AG09309 (cell line): Measurements from ENCODE around the gene NMU.

ENCODE experiments used
- DNase-seq: peaks from one replicate; pipeline ENCODE4 v3.0.0-alpha.2; 2010; ENCODE audit warnings: low read depth
- H3K4me3 ChIP-seq: 2 replicates; pipeline ENCODE4 v1.5.1; 2011; ENCODE audit warnings: mild to moderate bottlenecking, low read depth, low read length, moderate library complexity; ENCODE audit not compliant: control insufficient read depth
- TF ChIP-seq, protein P1 (sequence below): IDR thresholded peaks from 2 replicates; pipeline ENCODE4 v1.5.1; 2011; ENCODE audit warnings: mild to moderate bottlenecking, low read depth, low read length, inconsistent platforms; ENCODE audit not compliant: insufficient read depth, control insufficient read depth; ENCODE audit errors: missing control alignments

Gene NMU

DNA sequence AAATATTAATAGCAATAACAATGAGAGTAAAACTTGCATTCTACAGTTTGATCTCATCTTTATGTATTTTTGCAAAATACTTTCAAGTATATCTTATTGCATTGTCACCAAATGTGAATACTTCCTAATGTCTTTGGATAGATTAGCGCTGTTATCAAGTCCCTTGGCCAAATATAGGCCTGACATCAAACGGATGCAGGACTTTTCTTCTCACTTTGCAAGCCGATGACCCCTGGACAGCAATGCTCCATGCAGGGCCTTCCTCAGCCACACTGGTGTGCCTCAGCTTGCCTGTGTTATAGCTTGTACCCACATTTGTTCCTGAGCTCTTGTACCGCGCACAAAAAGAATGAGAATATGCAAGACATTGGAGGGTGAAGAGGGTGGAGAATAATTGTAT lies 18.0 kb upstream of the NMU start:
- TF ChIP-seq, protein P1, sequence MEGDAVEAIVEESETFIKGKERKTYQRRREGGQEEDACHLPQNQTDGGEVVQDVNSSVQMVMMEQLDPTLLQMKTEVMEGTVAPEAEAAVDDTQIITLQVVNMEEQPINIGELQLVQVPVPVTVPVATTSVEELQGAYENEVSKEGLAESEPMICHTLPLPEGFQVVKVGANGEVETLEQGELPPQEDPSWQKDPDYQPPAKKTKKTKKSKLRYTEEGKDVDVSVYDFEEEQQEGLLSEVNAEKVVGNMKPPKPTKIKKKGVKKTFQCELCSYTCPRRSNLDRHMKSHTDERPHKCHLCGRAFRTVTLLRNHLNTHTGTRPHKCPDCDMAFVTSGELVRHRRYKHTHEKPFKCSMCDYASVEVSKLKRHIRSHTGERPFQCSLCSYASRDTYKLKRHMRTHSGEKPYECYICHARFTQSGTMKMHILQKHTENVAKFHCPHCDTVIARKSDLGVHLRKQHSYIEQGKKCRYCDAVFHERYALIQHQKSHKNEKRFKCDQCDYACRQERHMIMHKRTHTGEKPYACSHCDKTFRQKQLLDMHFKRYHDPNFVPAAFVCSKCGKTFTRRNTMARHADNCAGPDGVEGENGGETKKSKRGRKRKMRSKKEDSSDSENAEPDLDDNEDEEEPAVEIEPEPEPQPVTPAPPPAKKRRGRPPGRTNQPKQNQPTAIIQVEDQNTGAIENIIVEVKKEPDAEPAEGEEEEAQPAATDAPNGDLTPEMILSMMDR, result no peak
- H3K4me3 ChIP-seq, result no peak overlapping the region
- DNase-seq, result no peak

DNA sequence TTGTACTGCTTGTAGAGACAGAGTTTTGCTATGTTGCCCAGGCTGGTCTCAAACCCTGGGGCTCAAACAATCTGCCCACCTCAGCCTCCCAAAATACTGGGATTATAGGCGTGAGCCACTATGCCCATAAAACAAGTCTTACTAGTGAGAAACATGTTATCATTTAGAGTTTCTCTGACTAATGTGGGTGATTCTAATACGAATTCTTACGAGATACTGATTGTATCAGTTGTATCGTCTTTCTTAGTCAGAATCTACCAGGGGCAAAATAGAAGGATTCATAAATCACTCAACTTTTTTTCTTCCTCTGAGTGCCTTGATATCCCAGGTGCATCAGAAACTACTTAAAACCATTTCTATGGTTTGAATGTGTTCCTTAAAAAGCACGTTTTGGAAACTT lies 14.4 kb upstream of the NMU start:
- DNase-seq, result no peak
- no peak overlapping the region for H3K4me3 ChIP-seq

DNA sequence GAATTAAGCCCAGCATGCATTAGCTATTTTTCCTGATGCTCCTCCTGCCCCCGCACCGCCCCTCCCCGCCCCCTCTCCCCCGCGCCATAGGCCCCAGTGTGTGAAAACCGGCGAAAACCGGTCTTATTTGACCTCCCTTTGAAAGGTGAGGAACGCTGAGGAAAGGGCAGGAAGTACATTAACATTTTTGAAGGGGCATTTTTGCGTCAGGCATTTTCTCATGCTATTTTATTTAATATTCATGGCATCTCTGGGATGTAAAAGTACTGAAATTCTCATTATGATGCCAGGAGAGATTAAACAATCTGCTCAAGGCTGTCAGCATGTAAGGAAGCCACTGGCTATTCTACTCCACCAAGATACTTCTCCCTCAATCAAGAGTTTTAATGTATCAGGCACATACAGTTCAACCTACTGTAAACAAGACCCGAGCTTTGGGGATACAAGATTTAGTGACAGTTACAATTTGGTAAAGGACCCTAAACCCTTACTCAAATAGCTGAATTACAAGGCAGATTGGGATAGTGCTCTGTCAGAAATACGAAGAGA lies 1.2 kb upstream of the NMU start:
- no peak overlapping the region for H3K4me3 ChIP-seq
- no peak for DNase-seq
- TF ChIP-seq, protein P1, result no peak

More for the DNA sequence above, 14.4 kb upstream of the NMU start:
- TF ChIP-seq, protein P1, result no peak

DNA sequence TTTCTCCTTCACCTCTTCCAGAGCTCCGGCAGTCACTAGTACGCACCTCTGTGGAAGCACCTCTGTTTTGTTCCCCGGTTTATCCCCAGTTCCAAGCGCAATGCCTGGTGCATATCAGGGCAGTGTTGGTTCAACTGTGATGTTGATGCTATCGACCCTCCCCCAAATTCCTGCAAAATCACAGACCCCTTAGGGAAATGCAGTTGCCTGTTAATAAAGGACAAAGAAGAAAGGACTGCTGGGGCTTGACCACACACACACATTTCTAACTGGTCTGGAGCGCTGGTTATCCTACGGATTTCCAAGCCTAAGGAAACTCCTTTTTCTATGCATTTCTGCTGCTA lies 530 bp upstream of the NMU start:
- TF ChIP-seq, protein P1, result no peak
- no peak for DNase-seq
- no peak overlapping the region; the same call in 1 of the 2 replicates for H3K4me3 ChIP-seq

DNA sequence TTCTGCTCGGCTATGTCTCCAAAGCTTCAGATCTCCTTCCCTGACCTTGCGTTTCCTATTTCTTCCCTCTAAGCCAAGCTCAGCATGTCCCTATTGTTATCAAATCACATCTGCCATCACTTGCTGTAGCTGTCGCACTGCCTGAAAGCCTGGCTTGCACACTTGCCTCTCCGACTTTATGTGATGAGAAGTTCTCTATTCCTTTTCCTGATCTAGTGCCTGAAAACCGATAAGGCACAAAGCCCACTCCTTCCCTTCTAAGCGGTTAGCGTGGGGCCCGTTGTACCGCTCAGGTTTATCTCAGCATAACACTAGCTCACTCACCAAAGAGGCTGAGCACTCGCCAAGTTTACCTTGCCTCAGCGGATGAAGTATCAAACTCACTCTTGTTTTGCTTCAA lies 816 bp downstream of the NMU start:
- no peak overlapping the region for H3K4me3 ChIP-seq
- TF ChIP-seq, protein P1, result no peak
- DNase-seq, result no peak

DNA sequence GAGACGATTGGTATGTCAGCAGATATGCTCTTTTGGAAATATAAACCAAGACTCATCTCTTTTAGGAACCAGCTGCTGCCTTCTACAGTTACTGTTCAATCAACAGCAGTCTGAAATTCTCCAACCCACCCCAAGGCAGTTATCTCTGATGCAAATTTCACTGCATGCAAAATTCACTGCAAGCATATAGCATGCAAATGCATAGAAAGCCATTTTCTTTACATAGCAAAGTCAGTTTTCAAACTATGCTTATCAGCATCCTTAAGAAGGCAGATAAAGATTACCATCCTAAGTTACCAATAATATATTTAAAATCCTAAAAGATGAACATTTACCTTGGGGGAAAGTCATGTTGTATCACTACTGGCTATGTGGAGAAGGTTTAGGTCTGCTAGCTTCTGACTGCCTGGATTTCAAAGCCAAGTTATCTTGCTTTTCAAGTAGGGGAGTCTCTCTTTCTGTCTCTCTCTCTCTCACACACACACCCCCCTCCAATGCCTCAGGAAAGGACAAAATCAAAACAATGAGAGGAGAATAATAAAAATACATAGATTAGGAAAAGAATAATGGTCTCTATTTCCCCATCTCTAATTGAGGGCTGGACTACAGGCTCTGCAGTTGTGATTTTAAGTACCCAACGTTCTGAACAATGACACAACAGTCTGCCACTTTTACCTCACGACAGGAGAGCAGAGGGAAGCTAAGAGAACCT lies 1.5 kb downstream of the NMU start:
- no peak for DNase-seq

More for the DNA sequence above, 1.5 kb downstream of the NMU start:
- no peak overlapping the region for H3K4me3 ChIP-seq
- TF ChIP-seq, protein P1, result no peak
